Superior temporal gyrus (tissue), 1 donor: ENCODE results near the gene F2R.
"Not testable (repeated sequence)": the region's sequence is repeated elsewhere in the genome, so short reads cannot be mapped to it uniquely, and the experiment has no call there.

Source experiments
- DNase-seq: peaks from one replicate; pipeline ENCODE4 v3.0.0-alpha.2; 2016; ENCODE audit errors: extremely low spot score

Gene F2R

GRCh38 chr5:76720988-76721569 is 5.2 kb downstream of the F2R start:
- no peak for DNase-seq

- DNase-seq: no peak
Measured at GRCh38 chr5:76723266-76723665, 7.3 kb downstream of the F2R start.

- DNase-seq: no peak
Measured at GRCh38 chr5:76723906-76724305, 8.0 kb downstream of the F2R start.

- no peak for DNase-seq
Measured at GRCh38 chr5:76724871-76725270, 8.9 kb downstream of the F2R start.

GRCh38 chr5:76728965-76729364 is 13.0 kb downstream of the F2R start:
- DNase-seq: no peak

GRCh38 chr5:76729373-76730290 is 13.7 kb downstream of the F2R start:
- no peak for DNase-seq

- DNase-seq: no peak
Measured at GRCh38 chr5:76732405-76733048, 16.6 kb downstream of the F2R start.

- DNase-seq: no peak
Measured at GRCh38 chr5:76733049-76733417, 17.1 kb downstream of the F2R start.

GRCh38 chr5:76735762-76736545 is 20.0 kb downstream of the F2R start:
- DNase-seq: no peak

- no peak for DNase-seq
Measured at GRCh38 chr5:76736679-76737556, 21.0 kb downstream of the F2R start.

- DNase-seq: no peak
Measured at GRCh38 chr5:76737846-76738245, 21.9 kb downstream of the F2R start.

GRCh38 chr5:76741506-76741905 is 25.6 kb downstream of the F2R start:
- DNase-seq: not testable (repeated sequence)

- no peak for DNase-seq
Measured at GRCh38 chr5:76742583-76742982, 26.7 kb downstream of the F2R start.

GRCh38 chr5:76744632-76745031 is 28.7 kb downstream of the F2R start:
- no peak for DNase-seq

GRCh38 chr5:76745670-76746069 is 29.7 kb downstream of the F2R start:
- no peak for DNase-seq

GRCh38 chr5:76746677-76747076 is 30.8 kb downstream of the F2R start:
- DNase-seq: no peak

GRCh38 chr5:76747706-76748105 is 31.8 kb downstream of the F2R start:
- no peak for DNase-seq

- no peak for DNase-seq
Measured at GRCh38 chr5:76751291-76751690, 35.4 kb downstream of the F2R start.

GRCh38 chr5:76754668-76755078 is 38.7 kb downstream of the F2R start:
- DNase-seq: no peak

- no peak for DNase-seq
Measured at GRCh38 chr5:76755779-76756637, 40.1 kb downstream of the F2R start.
